Choroid plexus epithelial cell (primary cell): Measurements from ENCODE around the gene SLC6A1.

Experiments
- DNase-seq: peaks from one replicate; pipeline ENCODE4 v3.0.0-alpha.2; 2010; ENCODE audit warnings: low read depth
- H3K4me3 ChIP-seq: 2 replicates; pipeline ENCODE4 v1.5.1; 2011; ENCODE audit warnings: low read depth, mild to moderate bottlenecking, control low read depth, low read length, moderate library complexity
- CTCF ChIP-seq: conservative IDR thresholded peaks from 2 replicates; pipeline ENCODE4 v1.5.1; 2011; ENCODE audit warnings: low read depth, mild to moderate bottlenecking, control low read depth, inconsistent platforms, low read length, moderate library complexity

The SLC6A1 gene

GRCh38 chr3:11080492-11080891, 87.9 kb downstream of the SLC6A1 start:
- DNase-seq, result no peak
- no peak for TF ChIP-seq CTCF
- no peak overlapping the region for H3K4me3 ChIP-seq

DNA sequence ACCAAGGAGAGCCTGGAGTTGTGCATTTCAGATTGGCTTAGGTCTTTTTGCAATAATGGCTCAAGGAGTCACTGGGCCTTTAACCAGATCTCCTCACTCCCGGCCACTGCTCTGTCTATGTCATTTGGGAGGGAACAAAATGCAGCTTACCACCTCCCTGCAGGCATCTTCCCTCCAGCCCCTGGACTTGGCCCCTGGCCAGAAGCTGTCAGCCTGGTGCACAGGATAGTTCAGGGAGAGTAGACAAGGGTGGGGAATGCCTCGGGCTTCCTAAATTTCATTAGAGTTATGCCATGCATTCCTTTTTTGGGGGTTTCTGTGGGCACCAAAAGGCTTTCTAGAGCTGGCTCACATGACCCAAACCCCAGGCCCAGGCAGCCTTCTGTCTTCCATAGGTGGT, 91.5 kb downstream of the SLC6A1 start:
- TF ChIP-seq CTCF, result no peak
- DNase-seq, result no peak
- no peak overlapping the region for H3K4me3 ChIP-seq

- no peak overlapping the region for H3K4me3 ChIP-seq
- no peak for DNase-seq
Measured at GRCh38 chr3:11084677-11085076, 92.1 kb downstream of the SLC6A1 start.

DNA sequence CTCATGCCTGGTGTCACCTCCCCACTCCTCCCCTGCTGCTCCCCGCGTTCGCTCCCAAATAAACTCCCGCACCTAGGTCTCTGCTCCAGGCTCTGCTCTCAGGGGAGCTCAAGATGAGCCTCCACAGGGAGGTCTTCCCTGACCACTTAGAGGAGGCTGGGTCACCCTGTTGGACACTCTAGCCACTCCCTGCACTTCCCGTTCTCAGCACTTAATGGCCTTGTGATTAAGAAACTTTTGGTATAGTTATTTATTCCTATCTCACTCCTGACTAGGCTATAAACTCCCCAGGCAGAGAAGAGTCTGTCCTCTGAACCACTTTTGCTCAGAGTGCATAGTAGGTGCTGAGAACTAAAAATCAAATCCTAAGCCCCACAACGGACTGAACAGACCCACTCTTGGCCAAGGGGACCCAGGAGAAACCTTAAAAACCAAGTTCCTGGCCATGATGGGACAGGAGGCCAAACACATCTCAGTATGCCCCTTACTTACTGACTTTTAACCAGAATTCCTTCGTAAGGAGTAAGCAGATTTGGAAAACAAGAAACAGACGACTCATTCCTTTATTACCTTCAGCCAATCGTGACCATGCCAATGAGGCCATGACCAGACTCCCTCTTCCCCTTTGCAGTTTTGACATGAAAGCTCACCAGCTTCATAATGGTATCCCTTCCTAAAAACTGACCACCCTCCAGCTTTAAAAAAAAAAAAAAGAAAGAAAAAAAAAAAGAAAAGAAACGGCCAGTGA, 92.7 kb downstream of the SLC6A1 start:
- no peak for TF ChIP-seq CTCF
- no peak overlapping the region for H3K4me3 ChIP-seq
- DNase-seq, result no peak

More at GRCh38 chr3:11084677-11085076, 92.1 kb downstream of the SLC6A1 start:
- TF ChIP-seq CTCF, result no peak

GRCh38 chr3:11086856-11087255, 94.3 kb downstream of the SLC6A1 start:
- DNase-seq, result no peak
- TF ChIP-seq CTCF, result no peak
- no peak overlapping the region for H3K4me3 ChIP-seq

DNA sequence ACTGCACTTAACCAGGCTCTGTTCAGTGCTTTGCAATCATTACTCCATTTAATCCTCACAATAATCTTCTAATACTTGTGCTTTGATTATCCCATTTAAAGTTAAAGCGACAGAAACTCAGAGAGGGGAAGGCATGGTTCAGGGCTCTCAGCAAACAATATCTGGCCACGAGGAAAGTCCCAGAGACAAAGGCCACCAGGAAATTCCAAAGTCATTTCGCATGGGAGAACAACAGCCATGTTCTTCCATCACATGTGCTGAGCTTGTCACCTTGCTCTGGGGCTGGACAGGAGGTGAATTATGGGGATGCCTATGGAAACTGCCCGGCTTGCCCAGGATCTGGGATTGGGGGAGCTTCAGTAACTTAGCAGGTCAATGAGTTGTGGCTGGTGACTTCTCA, 95.5 kb downstream of the SLC6A1 start:
- no peak overlapping the region for H3K4me3 ChIP-seq
- no peak for DNase-seq
- no peak for TF ChIP-seq CTCF

GRCh38 chr3:11088831-11089230, 96.3 kb downstream of the SLC6A1 start:
- TF ChIP-seq CTCF, result no peak
- DNase-seq, result no peak
- H3K4me3 ChIP-seq, result no peak overlapping the region
